Brain microvascular endothelial cell (primary cell): Measurements from ENCODE around the gene SLC12A9.
"Not testable (repeated sequence)": the region's sequence is repeated elsewhere in the genome, so short reads cannot be mapped to it uniquely, and the experiment has no call there.

Source experiments
- DNase-seq: peaks from one replicate; pipeline ENCODE4 v3.0.0-alpha.2; 2020
- H3K27ac ChIP-seq: fragments of 250-450 bp; sonication (Bioruptor Pico); 2 replicates; pipeline ENCODE4 v1.5.1; 2020; ENCODE audit warnings: mild to moderate bottlenecking, moderate library complexity
- H3K27me3 ChIP-seq: fragments of 250-450 bp; sonication (Bioruptor Pico); replicated peaks from 2 replicates; pipeline ENCODE4 v1.5.1; 2020; ENCODE audit warnings: mild to moderate bottlenecking
- H3K36me3 ChIP-seq: fragments of 250-450 bp; sonication (Bioruptor Pico); replicated peaks from 2 replicates; pipeline ENCODE4 v1.5.1; 2020; ENCODE audit warnings: mild to moderate bottlenecking
- H3K4me3 ChIP-seq: 2 replicates; pipeline ENCODE4 v1.5.1; 2011; ENCODE audit warnings: low read depth, mild to moderate bottlenecking, control low read depth, low read length, moderate library complexity
- in situ Hi-C: cut with HindIII; loops from 2 replicates; pipeline ENCODE4 v1.10.0; 2017; ENCODE audit warnings: low sequenced_read_pairs, low pct_ligation_motif_present
- TF ChIP-seq, protein P1 (sequence below): IDR thresholded peaks from 2 replicates; pipeline ENCODE4 v1.5.1; 2011; ENCODE audit warnings: low read depth, mild to moderate bottlenecking, moderate library complexity, low read length, control low read depth, inconsistent platforms; ENCODE audit errors: missing control alignments

The SLC12A9 gene

GRCh38 chr7:100806276-100806675 is 46.2 kb upstream of the SLC12A9 start:
- TF ChIP-seq, protein P1, sequence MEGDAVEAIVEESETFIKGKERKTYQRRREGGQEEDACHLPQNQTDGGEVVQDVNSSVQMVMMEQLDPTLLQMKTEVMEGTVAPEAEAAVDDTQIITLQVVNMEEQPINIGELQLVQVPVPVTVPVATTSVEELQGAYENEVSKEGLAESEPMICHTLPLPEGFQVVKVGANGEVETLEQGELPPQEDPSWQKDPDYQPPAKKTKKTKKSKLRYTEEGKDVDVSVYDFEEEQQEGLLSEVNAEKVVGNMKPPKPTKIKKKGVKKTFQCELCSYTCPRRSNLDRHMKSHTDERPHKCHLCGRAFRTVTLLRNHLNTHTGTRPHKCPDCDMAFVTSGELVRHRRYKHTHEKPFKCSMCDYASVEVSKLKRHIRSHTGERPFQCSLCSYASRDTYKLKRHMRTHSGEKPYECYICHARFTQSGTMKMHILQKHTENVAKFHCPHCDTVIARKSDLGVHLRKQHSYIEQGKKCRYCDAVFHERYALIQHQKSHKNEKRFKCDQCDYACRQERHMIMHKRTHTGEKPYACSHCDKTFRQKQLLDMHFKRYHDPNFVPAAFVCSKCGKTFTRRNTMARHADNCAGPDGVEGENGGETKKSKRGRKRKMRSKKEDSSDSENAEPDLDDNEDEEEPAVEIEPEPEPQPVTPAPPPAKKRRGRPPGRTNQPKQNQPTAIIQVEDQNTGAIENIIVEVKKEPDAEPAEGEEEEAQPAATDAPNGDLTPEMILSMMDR: no peak
- no peak for DNase-seq
- H3K36me3 ChIP-seq: peaks cover 59% of the 10 kb centered on the region
- no peak overlapping the region for H3K4me3 ChIP-seq
- H3K27me3 ChIP-seq: no peaks in the 10 kb centered on the region
- in situ Hi-C loops: no loop called here
- H3K27ac ChIP-seq: no peak overlapping the region

GRCh38 chr7:100806883-100807282 is 45.6 kb upstream of the SLC12A9 start:
- H3K4me3 ChIP-seq, H3K27me3 ChIP-seq, DNase-seq, in situ Hi-C loops, H3K27ac ChIP-seq: not testable (repeated sequence)
- peaks cover 63% of the 10 kb centered on the region for H3K36me3 ChIP-seq

- in situ Hi-C loops: no loop called here
- H3K27me3 ChIP-seq: no peaks in the 10 kb centered on the region
- peaks cover 69% of the 10 kb centered on the region for H3K36me3 ChIP-seq
- no peak overlapping the region for H3K4me3 ChIP-seq
- DNase-seq: no peak
- TF ChIP-seq, protein P1: no peak
- H3K27ac ChIP-seq: no peak overlapping the region
These were observed 44.1 kb upstream of the SLC12A9 start for GRCh38 chr7:100808354-100808875.

DNA sequence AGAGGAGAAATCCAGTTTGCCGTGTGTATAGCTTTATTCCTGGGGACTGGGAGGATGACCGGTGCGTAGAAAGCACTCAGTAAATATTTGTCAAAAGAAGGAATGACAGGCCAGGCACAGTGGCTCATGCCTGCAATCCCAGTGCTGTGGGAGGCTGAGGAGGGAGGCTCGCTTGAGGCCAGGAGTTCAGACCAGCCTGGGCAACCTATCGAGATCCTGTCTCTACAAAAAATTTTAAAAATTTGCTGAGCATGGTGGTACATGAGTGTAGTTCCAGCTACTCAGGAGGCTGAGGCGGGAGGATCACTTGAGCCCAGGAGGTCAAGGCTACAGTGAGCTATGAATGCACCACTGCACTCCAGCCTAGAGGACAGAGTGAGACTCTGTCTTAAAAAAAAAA is 41.0 kb upstream of the SLC12A9 start:
- in situ Hi-C loops: no loop called here
- H3K4me3 ChIP-seq: no peak overlapping the region
- TF ChIP-seq, protein P1: no peak
- DNase-seq: no peak
- no peak overlapping the region for H3K27ac ChIP-seq
- no peaks in the 10 kb centered on the region for H3K27me3 ChIP-seq
- peaks cover 66% of the 10 kb centered on the region for H3K36me3 ChIP-seq

DNA sequence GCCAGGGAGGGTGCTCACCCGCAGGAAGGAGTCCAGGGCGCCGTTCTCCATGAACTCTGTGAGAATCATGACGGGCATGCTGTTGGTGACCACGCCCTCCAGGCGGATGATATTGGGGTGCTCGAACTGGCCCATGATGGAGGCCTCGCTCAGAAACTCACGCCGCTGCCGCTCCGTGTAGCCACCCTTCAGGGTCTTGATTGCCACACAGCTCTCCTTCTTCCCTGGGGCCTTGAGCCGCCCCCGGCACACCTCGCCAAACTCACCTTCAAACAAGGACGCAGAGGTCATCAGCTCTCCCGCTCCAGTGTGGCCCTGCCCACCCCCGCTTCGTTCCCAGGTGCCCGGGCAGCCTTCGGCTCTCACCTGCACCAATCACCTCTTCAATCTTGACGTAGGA is 39.8 kb upstream of the SLC12A9 start:
- peaks cover 64% of the 10 kb centered on the region for H3K36me3 ChIP-seq
- TF ChIP-seq, protein P1: no peak
- H3K27me3 ChIP-seq: no peaks in the 10 kb centered on the region
- H3K4me3 ChIP-seq: no peak overlapping the region
- in situ Hi-C loops: no loop called here
- no peak overlapping the region for H3K27ac ChIP-seq
- DNase-seq: no peak

GRCh38 chr7:100816515-100816914 is 36.0 kb upstream of the SLC12A9 start:
- peaks cover 58% of the 10 kb centered on the region for H3K36me3 ChIP-seq
- H3K4me3 ChIP-seq, in situ Hi-C loops, DNase-seq, H3K27me3 ChIP-seq, H3K27ac ChIP-seq: not testable (repeated sequence)

- in situ Hi-C loops: no loop called here
- TF ChIP-seq, protein P1: no peak
- H3K27me3 ChIP-seq: no peaks in the 10 kb centered on the region
- H3K27ac ChIP-seq: no peak overlapping the region
- no peak for DNase-seq
- H3K4me3 ChIP-seq: no peak overlapping the region
- peaks cover 62% of the 10 kb centered on the region for H3K36me3 ChIP-seq
These were observed 35.4 kb upstream of the SLC12A9 start for GRCh38 chr7:100817097-100817496.
